ENCODE results near the gene ENHO.

DNA sequence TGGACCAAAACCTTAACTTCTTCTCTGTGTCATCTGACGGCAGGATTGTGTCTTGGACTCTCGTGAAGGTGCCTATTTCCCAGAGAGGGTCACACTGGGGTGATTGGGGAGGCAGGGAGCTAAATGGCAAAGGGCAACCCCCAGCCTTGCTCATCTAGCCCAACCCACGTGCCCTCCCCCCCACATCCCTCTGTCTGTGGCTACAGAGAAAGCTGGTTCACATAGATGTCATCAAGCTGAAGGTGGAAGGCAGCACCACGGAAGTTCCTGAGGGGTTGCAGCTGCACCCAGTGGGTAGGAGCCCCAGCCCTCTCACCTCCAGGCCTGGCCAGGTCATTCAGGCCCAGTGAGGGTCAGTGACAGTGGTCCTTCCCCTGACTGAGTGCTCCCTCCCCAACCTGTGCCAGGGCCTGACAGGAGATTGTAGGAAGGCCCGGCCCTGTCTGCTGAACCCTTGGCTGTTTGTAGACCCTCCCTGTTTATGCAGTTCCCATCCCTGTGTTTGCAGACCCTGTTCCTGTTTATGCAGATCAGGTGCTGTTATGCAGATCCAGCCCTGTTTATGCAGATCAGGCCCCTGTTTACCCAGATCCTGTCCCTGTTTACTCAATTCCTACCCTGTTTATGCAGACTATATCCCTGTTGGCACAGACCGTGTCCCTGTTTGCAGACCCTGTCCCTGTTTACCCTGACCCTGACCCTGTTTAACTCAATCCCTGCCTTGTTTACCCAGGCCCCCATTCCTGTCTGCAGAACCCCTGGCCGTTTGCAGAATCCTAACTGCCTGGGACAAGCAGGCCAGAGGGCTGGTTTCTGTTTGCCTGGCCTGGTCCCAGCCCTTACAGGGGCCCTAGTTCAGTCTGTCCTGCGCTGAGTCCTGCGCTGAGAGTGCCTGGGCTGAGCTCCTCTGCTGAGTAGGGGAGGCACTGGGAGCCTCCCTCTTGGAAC is 10.4 kb downstream of the ENHO start:
- no peak for TF ChIP-seq CTCF (IDR thresholded peaks at IDR 0.05 in 2 of 3, conservative IDR thresholded peaks at IDR 0.05 in 1 of 3; ENCODE audit: control insufficient read depth in 2 of 3, extremely low read depth in 1 of 3, insufficient read depth in 1 of 3, low read depth in 3 of 3, low read length in 3 of 3)
- no peak for TF ChIP-seq CREB1 (IDR thresholded peaks at IDR 0.05; ENCODE audit: low read depth)
- no peak for TF ChIP-seq SREBF1 (IDR thresholded peaks at IDR 0.05; ENCODE audit: low read length)
- TF ChIP-seq HDAC6 (IDR thresholded peaks at IDR 0.05; ENCODE audit: unreplicated experiment): no peak
- no peak for TF ChIP-seq POLR2A (IDR thresholded peaks at IDR 0.05; ENCODE audit: low read depth, low read length)
- TF ChIP-seq EP300 (IDR thresholded peaks at IDR 0.05; ENCODE audit: borderline replicate concordance in 1 of 2, control insufficient read depth in 1 of 2, low read depth in 2 of 2, low read length in 2 of 2): no peak

All from GM12878 (cell line).